Astrocyte (in vitro differentiated cells and primary cell): Measurements from ENCODE around the gene ACAD8. TPM values are rescaled to one million over a fixed set of nuclear protein-coding genes. Genes with fewer than 3 reads are reported as not detected.

Experiments
- DNase-seq: peaks from one replicate; pipeline ENCODE4 v3.0.0-alpha.2; 2010; ENCODE audit warnings: low read depth
- FAIRE-seq: peaks from 2 replicates; lab custom pipeline; 2011; peaks lifted over from hg19 to GRCh38; lab: Jason Lieb, UNC
- H2AFZ ChIP-seq: 2 replicates; pipeline ENCODE4 v1.6.0; 2012; ENCODE audit warnings: low read depth, low read length, inconsistent platforms
- H3K27ac ChIP-seq: 2 replicates; pipeline ENCODE4 v1.5.1; 2011; ENCODE audit warnings: low read depth, low read length, inconsistent platforms
- H3K27me3 ChIP-seq: 2 replicates; pipeline ENCODE4 v1.6.0; 2011; ENCODE audit warnings: low read length, inconsistent platforms; ENCODE audit not compliant: insufficient read depth
- H3K36me3 ChIP-seq: 2 replicates; pipeline ENCODE4 v1.5.1; 2011; ENCODE audit warnings: low read length, inconsistent platforms; ENCODE audit not compliant: insufficient read depth
- H3K4me1 ChIP-seq: 2 replicates; pipeline ENCODE4 v1.5.1; 2011; ENCODE audit warnings: low read length, inconsistent platforms; ENCODE audit not compliant: insufficient read depth
- H3K4me2 ChIP-seq: 2 replicates; pipeline ENCODE4 v1.6.0; 2012; ENCODE audit warnings: low read length, inconsistent platforms
- H3K4me3 ChIP-seq: 2 replicates; pipeline ENCODE4 v1.5.1; 2011; ENCODE audit warnings: low read depth, mild to moderate bottlenecking, low read length, inconsistent platforms; ENCODE audit not compliant: insufficient read depth
- H3K79me2 ChIP-seq: 2 replicates; pipeline ENCODE4 v1.6.0; 2012; ENCODE audit warnings: mild to moderate bottlenecking, low read length, inconsistent platforms; ENCODE audit not compliant: insufficient read depth
- H3K9ac ChIP-seq: 2 replicates; pipeline ENCODE4 v1.6.0; 2012; ENCODE audit warnings: mild to moderate bottlenecking, low read length, inconsistent platforms
- H3K9me3 ChIP-seq: 2 replicates; pipeline ENCODE4 v1.5.1; 2012; ENCODE audit warnings: low read depth, mild to moderate bottlenecking, low read length, inconsistent platforms; ENCODE audit not compliant: insufficient read depth
- H4K20me1 ChIP-seq: 2 replicates; pipeline ENCODE4 v1.6.0; 2012; ENCODE audit warnings: low read length, inconsistent platforms; ENCODE audit not compliant: insufficient read depth
- H3K27ac Mint-ChIP-seq: one replicate; pipeline ENCODE4 v1.8.0; 2021; ENCODE audit warnings: mild to moderate bottlenecking, mixed read lengths; ENCODE audit not compliant: unreplicated experiment
- H3K27me3 Mint-ChIP-seq: one replicate; pipeline ENCODE4 v1.8.0; 2021; ENCODE audit warnings: low read depth, mixed read lengths; ENCODE audit not compliant: unreplicated experiment
- H3K36me3 Mint-ChIP-seq: one replicate; pipeline ENCODE4 v1.8.0; 2021; ENCODE audit warnings: low read depth, mixed read lengths; ENCODE audit not compliant: unreplicated experiment
- H3K4me1 Mint-ChIP-seq: one replicate; pipeline ENCODE4 v1.8.0; 2021; ENCODE audit warnings: low read depth, mixed read lengths; ENCODE audit not compliant: unreplicated experiment
- H3K4me3 Mint-ChIP-seq: one replicate; pipeline ENCODE4 v1.8.0; 2021; ENCODE audit warnings: mild to moderate bottlenecking, moderate library complexity, mixed read lengths; ENCODE audit not compliant: unreplicated experiment
- H3K9me3 Mint-ChIP-seq: one replicate; pipeline ENCODE4 v1.8.0; 2021; ENCODE audit warnings: mild to moderate bottlenecking, mixed read lengths; ENCODE audit not compliant: unreplicated experiment
- EZH2 ChIP-seq: IDR thresholded peaks from 2 replicates; pipeline ENCODE4 v1.6.1; 2012; ENCODE audit warnings: mild to moderate bottlenecking, low read length, inconsistent platforms; ENCODE audit not compliant: insufficient read depth
- total RNA-seq: library from RNA; stranded (reverse); gene quantifications from 2 replicates; pipeline ENCODE4 v1.2.1, GENCODE V29; 2021
- TF ChIP-seq, protein P1 (sequence below): IDR thresholded peaks from 2 replicates; pipeline ENCODE4 v1.5.1; 2011; ENCODE audit warnings: low read depth, mild to moderate bottlenecking, inconsistent platforms, low read length, moderate library complexity; ENCODE audit not compliant: insufficient read depth

The ACAD8 gene
- total RNA-seq, 1 donor from 2014 or later: 15.8 TPM

DNA sequence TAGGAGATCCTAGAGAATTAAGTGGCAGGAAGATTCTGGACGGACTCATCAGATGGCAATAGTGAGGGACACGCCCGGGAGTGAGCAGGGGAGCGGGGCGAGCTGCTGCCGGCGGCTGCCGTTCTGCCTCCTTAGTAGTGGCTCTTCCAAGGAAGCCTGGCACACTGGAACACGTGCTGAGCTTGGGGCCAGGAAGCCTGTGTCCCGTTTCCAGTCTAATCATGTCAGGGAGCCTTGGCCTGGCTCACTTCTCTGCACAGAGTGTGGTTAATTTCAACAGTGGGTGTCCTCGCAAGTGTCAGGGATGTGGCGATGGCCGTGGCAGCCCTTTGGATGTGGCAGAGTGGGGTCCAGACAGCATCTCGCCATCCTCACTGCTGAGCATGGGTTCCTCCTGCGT lies 39.3 kb downstream of the ACAD8 start:
- no peaks in the 10 kb centered on the region for H3K4me1 ChIP-seq
- H3K9me3 ChIP-seq: no peaks in the 10 kb centered on the region
- peaks cover 2% of the 10 kb centered on the region for H3K9me3 Mint-ChIP-seq
- no peaks in the 10 kb centered on the region for H4K20me1 ChIP-seq
- no peak overlapping the region for H3K9ac ChIP-seq
- H3K27ac ChIP-seq: no peak overlapping the region
- FAIRE-seq: no peak
- H3K36me3 ChIP-seq: no peaks in the 10 kb centered on the region
- H3K27me3 ChIP-seq: peaks cover 2% of the 10 kb centered on the region
- DNase-seq: no peak
- peaks cover 19% of the 10 kb centered on the region for H3K27me3 Mint-ChIP-seq
- H3K36me3 Mint-ChIP-seq: no peaks in the 10 kb centered on the region
- no peak overlapping the region for H3K4me3 ChIP-seq
- H2AFZ ChIP-seq: no peak overlapping the region
- no peaks in the 10 kb centered on the region for H3K4me1 Mint-ChIP-seq
- no peak overlapping the region for H3K27ac Mint-ChIP-seq
- H3K79me2 ChIP-seq: no peaks in the 10 kb centered on the region
- TF ChIP-seq, protein P1, sequence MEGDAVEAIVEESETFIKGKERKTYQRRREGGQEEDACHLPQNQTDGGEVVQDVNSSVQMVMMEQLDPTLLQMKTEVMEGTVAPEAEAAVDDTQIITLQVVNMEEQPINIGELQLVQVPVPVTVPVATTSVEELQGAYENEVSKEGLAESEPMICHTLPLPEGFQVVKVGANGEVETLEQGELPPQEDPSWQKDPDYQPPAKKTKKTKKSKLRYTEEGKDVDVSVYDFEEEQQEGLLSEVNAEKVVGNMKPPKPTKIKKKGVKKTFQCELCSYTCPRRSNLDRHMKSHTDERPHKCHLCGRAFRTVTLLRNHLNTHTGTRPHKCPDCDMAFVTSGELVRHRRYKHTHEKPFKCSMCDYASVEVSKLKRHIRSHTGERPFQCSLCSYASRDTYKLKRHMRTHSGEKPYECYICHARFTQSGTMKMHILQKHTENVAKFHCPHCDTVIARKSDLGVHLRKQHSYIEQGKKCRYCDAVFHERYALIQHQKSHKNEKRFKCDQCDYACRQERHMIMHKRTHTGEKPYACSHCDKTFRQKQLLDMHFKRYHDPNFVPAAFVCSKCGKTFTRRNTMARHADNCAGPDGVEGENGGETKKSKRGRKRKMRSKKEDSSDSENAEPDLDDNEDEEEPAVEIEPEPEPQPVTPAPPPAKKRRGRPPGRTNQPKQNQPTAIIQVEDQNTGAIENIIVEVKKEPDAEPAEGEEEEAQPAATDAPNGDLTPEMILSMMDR: no peak
- no peak for TF ChIP-seq EZH2
- H3K4me3 Mint-ChIP-seq: no peak overlapping the region
- no peak overlapping the region for H3K4me2 ChIP-seq

DNA sequence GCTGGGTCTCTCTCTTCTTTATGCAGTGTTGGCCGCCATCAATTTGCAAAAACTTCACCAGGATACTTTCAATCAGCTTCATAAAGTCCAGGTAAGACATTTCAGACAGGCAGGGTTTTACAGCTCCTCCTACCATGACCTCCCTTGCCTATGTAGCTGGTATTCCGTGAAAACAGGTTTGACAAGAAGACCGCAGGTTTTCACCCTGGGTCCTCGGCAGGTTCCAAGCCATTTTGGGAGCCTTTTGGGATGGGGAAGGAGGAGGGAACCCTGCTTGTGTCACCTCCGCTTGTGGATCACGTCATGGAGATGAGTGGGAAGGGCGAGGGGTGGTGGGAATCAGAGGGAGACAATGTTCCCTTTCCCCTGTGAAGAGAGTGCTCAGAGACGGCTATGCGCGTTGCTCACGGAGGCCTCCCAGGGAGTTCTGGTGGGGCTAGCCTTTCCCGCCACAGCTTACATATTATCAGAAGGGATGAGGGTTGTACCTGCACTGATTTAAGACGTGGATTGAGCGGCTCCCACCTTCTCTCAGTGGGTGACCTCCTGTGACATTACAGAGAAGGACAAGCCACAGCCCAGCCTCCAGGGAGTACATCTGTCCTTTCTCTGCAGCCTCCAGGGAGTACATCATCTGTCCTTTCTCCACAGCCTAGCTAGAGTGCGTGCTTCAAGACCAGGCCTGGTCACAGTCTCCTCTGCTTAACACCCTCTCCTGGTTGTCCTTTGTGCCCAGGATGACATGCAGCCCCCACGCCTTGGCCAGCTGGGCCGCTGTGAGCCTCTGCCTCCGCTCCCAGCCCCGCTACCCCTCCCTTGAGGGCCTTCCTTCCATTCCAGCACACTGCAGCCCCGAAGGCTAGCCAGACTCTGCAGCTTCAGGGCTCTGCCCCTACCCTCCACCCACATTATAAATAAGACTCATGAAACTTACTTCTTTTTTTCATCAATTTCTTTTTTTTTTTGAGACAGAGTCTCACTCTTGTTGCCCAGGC lies 40.0 kb downstream of the ACAD8 start:
- Histone ChIP-seq H2AFZ (no peak overlapping the region), H3K36me3 (no peaks in the 10 kb centered on the region), H3K79me2 (no peaks in the 10 kb centered on the region), H3K4me3 (no peak overlapping the region), H3K27me3 (peaks cover 2% of the 10 kb centered on the region), H4K20me1 (no peaks in the 10 kb centered on the region), H3K27ac (no peak overlapping the region), H3K4me1 (no peaks in the 10 kb centered on the region), H3K4me2 (no peak overlapping the region), H3K9ac (no peak overlapping the region), H3K9me3 (no peaks in the 10 kb centered on the region)
- H3K4me1 Mint-ChIP-seq: no peaks in the 10 kb centered on the region
- peaks cover 19% of the 10 kb centered on the region for H3K27me3 Mint-ChIP-seq
- no peak for FAIRE-seq
- TF ChIP-seq, protein P1: no peak
- TF ChIP-seq EZH2: no peak
- H3K36me3 Mint-ChIP-seq: no peaks in the 10 kb centered on the region
- DNase-seq: no peak
- H3K4me3 Mint-ChIP-seq: no peak overlapping the region
- H3K27ac Mint-ChIP-seq: no peak overlapping the region
- H3K9me3 Mint-ChIP-seq: peaks cover 2% of the 10 kb centered on the region

DNA sequence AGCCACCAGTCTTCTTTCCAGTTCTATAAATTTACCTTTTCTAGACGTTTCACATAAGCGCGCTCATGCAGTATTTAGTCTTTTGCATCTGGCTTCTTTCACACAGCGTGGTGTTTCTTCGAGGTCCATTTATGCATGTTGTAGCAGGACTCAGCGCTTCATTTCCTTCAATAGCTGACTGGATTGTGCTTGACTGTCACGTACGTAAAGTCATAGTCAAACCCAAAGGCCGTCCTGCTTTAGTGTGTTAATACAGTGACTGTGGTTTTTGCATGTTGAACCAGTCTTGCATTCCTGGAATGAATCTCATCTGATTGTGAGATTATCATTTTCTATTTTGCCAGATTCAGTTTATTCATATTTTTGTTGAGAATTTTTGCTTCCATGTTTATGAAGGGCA lies 41.3 kb downstream of the ACAD8 start:
- no peak overlapping the region for H3K4me2 ChIP-seq
- H2AFZ ChIP-seq: no peak overlapping the region
- Mint-ChIP-seq H3K36me3 (peaks cover 2% of the 10 kb centered on the region), H3K4me3 (no peak overlapping the region), H3K27me3 (peaks cover 21% of the 10 kb centered on the region), H3K27ac (no peak overlapping the region), H3K9me3 (peaks cover 2% of the 10 kb centered on the region), H3K4me1 (no peaks in the 10 kb centered on the region)
- TF ChIP-seq, protein P1: no peak
- TF ChIP-seq EZH2: no peak
- H3K4me1 ChIP-seq: no peaks in the 10 kb centered on the region
- no peak overlapping the region for H3K9ac ChIP-seq
- H3K27me3 ChIP-seq: peaks cover 2% of the 10 kb centered on the region
- no peaks in the 10 kb centered on the region for H3K9me3 ChIP-seq
- FAIRE-seq (no peak), DNase-seq (no peak)
- H3K4me3 ChIP-seq: no peak overlapping the region
- no peaks in the 10 kb centered on the region for H4K20me1 ChIP-seq
- H3K36me3 ChIP-seq: no peaks in the 10 kb centered on the region
- H3K27ac ChIP-seq: no peak overlapping the region
- no peaks in the 10 kb centered on the region for H3K79me2 ChIP-seq
